HEK293T (cell line): Measurements from ENCODE around the gene RNF43.

ENCODE experiments used
- BHLHE40 ChIP-seq: fragments of 450-650 bp; IDR thresholded peaks from 2 replicates; pipeline ENCODE4 v1.6.1; 2016; ENCODE audit warnings: mild to moderate bottlenecking, moderate library complexity, borderline replicate concordance
- CTBP1 ChIP-seq: fragments of 450-650 bp; IDR thresholded peaks from 2 replicates; pipeline ENCODE4 v1.6.1; 2016; ENCODE audit warnings: borderline replicate concordance
- ELF4 ChIP-seq: fragments of 450-650 bp; IDR thresholded peaks from 2 replicates; pipeline ENCODE4 v1.6.1; 2017; ENCODE audit warnings: antibody characterized with exemption
- FOXA1 ChIP-seq: fragments of 450-650 bp; IDR thresholded peaks from 2 replicates; pipeline ENCODE4 v1.6.1; 2016; ENCODE audit warnings: mild to moderate bottlenecking
- FOXM1 ChIP-seq: fragments of 450-650 bp; IDR thresholded peaks from 2 replicates; pipeline ENCODE4 v1.6.1; 2017; ENCODE audit warnings: mild to moderate bottlenecking, borderline replicate concordance
- L3MBTL2 ChIP-seq: fragments of 450-650 bp; conservative IDR thresholded peaks from 2 replicates; pipeline ENCODE4 v1.6.1; 2016; ENCODE audit warnings: mild to moderate bottlenecking
- LEF1 ChIP-seq: fragments of 450-650 bp; IDR thresholded peaks from 2 replicates; pipeline ENCODE4 v1.6.1; 2017; ENCODE audit warnings: mild to moderate bottlenecking, borderline replicate concordance
- NFRKB ChIP-seq: fragments of 450-650 bp; IDR thresholded peaks from 2 replicates; pipeline ENCODE4 v1.6.1; 2016; ENCODE audit warnings: mild to moderate bottlenecking, moderate library complexity
- SP1 ChIP-seq: fragments of 450-650 bp; IDR thresholded peaks from 2 replicates; pipeline ENCODE4 v1.6.1; 2017
- SUZ12 ChIP-seq: fragments of 450-650 bp; IDR thresholded peaks from 2 replicates; pipeline ENCODE4 v1.6.1; 2016; ENCODE audit warnings: mild to moderate bottlenecking
- TF ChIP-seq, protein P1 (sequence below): fragments of 450-650 bp; IDR thresholded peaks from 2 replicates; pipeline ENCODE4 v1.6.1; 2016

DNA sequence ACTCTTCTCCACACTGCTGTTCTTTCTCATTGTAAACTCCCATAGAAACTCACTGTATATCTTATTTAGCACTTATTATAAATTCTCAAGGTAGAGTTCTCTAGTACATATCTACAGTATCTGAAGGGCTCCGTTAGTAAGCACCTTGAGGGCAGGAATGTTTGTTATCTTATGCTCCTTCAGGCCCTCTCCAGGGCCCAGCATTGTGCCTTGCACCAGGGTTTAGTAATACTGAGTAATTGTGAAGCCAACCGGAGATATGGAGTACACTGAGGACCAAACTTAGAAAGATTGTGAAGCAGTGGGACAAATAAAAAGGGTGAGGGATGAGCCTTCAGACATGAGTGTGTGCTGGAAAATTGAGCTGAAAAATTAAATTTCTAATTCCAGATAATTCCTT is 26.4 kb downstream of the RNF43 start:
- no peak for TF ChIP-seq SUZ12
- no peak for TF ChIP-seq FOXM1
- no peak for TF ChIP-seq FOXA1
- TF ChIP-seq, protein P1, sequence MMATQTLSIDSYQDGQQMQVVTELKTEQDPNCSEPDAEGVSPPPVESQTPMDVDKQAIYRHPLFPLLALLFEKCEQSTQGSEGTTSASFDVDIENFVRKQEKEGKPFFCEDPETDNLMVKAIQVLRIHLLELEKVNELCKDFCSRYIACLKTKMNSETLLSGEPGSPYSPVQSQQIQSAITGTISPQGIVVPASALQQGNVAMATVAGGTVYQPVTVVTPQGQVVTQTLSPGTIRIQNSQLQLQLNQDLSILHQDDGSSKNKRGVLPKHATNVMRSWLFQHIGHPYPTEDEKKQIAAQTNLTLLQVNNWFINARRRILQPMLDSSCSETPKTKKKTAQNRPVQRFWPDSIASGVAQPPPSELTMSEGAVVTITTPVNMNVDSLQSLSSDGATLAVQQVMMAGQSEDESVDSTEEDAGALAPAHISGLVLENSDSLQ = no peak
- no peak for TF ChIP-seq SP1
- no peak for TF ChIP-seq NFRKB
- TF ChIP-seq ELF4 = no peak
- TF ChIP-seq LEF1 = no peak
- no peak for TF ChIP-seq BHLHE40
- no peak for TF ChIP-seq L3MBTL2
- no peak for TF ChIP-seq CTBP1
